GM12891 (cell line): ENCODE results near the gene PGAP1.

Source experiments
- POLR2A ChIP-seq: IDR thresholded peaks from 2 replicates; pipeline ENCODE4 v1.6.1; 2011; ENCODE audit warnings: low read depth, low read length, control low read depth
- POLR2AphosphoS5 ChIP-seq: IDR thresholded peaks from 2 replicates; pipeline ENCODE4 v1.6.1; 2011; ENCODE audit warnings: low read depth, low read length, control low read depth
- TAF1 ChIP-seq: IDR thresholded peaks from 2 replicates; pipeline ENCODE4 v1.6.1; 2011; ENCODE audit warnings: low read depth, low read length, control low read depth

GRCh38 chr2:196915507-196916189 is 10.9 kb downstream of the PGAP1 start:
- no peak for TF ChIP-seq POLR2AphosphoS5
- no peak for TF ChIP-seq POLR2A
- TF ChIP-seq TAF1: no peak
